ENCODE measurements around the gene STAC2.
"Not testable (repeated sequence)": the region's sequence is repeated elsewhere in the genome, so short reads cannot be mapped to it uniquely, and the experiment has no call there.

Gene STAC2, protein sequence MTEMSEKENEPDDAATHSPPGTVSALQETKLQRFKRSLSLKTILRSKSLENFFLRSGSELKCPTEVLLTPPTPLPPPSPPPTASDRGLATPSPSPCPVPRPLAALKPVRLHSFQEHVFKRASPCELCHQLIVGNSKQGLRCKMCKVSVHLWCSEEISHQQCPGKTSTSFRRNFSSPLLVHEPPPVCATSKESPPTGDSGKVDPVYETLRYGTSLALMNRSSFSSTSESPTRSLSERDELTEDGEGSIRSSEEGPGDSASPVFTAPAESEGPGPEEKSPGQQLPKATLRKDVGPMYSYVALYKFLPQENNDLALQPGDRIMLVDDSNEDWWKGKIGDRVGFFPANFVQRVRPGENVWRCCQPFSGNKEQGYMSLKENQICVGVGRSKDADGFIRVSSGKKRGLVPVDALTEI

DNA sequence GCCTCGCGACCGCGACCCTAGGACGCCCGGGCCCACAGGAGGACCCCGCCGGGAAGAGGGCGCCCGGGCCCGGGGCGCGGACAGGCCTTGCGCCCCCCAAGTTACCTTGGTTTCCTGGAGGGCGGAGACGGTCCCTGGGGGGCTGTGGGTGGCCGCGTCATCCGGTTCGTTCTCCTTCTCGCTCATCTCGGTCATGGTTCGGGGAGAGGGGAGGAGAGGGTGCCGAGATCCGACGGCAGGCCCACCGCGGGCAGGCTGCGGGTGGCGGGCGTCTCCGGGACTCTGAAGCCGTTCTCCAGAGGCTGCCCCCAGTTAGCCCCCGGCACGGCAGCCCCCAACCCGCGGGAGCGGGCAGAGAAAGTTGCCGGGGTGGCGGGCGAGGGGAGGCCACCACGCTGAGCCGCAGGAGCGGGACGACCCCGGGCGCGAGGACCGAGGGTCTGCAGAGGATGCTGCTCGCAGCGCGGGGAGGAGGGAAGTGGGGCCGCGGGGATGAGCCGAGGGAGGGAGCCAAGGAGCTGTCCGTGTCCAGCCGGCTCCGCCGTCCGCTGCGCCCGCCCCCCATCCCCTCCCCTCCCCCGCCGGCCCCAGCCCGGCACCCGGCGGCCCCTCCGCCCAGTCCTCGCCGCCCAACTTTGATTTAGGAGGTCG is at the start of gene STAC2:
Gene STAC2 (minus strand): TSS at position 638 of the 651 bp plus-strand sequence. CDS start 443 bp downstream, at position 195.
- in situ Hi-C loops (cut with HindIII; ENCODE audit: low sequenced_read_pairs), result no loop called here

DNA sequence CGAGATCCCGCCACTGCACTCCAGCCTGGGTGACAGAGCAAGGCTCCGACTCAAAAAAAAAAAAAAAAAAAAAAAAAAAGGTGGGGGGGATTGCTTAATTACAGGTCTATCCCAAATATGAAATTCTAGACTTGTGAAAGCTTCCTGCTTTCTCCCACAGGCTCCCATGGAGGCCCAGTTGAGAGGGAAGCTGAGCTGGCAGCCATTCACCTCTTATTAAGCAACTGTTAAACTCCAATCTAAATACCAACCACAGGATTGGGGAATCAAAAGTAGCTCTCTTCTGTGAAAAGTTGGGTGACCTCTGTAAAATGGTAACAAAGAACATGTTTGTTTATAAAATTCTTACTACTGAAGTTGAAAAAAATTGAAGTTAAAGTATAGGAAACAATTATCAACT is 45.8 kb upstream of the STAC2 start:
- in situ Hi-C loops (cut with HindIII; ENCODE audit: low sequenced_read_pairs), result no loop called here

DNA sequence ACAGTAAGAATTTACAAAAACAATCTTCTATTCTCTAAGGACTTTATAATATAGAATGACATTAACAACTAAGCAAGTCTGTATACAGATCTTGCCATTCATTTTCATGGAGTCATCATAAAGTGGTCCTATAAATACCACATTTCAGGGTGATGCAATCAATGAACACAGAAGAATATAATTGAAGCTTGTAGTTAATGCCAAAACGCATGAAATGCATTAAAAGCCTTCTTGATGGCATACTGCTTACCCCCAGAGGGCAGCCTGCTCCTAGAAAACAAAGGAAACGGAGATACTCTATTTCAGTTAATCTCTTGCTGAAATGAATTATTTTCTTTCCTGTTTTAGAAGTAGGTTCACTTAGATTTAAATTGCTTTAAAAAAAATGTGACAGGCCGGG is 45.2 kb upstream of the STAC2 start:
- in situ Hi-C loops (cut with HindIII; ENCODE audit: low sequenced_read_pairs), result no loop called here

DNA sequence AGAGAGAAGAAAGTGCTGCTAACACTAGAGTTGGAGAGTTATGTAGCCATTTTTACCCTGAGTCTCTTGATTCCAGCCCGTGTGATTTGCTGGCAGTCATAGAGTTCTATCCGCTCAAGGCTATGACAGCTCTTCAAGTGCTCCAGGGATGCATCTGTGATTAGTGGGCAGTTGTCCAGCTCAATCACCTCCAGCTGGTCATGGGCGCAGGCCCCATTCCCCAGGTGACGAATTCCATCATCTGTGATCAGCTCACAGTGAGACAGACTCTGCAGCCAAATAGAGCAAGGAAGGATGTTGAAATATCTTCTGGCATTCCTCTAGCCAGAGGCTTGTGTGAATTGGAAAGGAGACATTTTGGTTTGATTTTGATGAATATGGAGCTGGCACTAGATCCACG is 38.4 kb upstream of the STAC2 start:
- in situ Hi-C loops (cut with HindIII; ENCODE audit: low sequenced_read_pairs), result no loop called here

DNA sequence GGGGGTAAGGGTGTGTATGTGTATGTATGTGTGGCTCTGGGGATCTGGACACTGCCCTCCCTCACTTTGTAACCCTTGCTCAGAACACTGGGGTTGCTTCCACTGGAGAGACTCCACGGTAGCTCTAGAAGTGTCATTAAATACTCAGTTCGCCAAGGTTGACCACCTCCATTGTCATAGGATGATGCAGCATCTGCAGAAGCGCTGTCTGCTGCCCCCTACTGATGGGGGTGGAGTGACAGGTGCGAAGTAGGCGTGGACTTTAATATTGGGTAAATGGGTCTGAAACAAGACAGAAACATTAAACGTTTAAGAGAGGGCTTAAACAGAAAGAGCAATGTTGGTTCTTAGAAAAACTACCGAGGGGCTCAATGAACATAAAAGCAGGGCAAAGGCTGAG is 35.5 kb upstream of the STAC2 start:
- in situ Hi-C loops (cut with HindIII; ENCODE audit: low sequenced_read_pairs), result no loop called here

DNA sequence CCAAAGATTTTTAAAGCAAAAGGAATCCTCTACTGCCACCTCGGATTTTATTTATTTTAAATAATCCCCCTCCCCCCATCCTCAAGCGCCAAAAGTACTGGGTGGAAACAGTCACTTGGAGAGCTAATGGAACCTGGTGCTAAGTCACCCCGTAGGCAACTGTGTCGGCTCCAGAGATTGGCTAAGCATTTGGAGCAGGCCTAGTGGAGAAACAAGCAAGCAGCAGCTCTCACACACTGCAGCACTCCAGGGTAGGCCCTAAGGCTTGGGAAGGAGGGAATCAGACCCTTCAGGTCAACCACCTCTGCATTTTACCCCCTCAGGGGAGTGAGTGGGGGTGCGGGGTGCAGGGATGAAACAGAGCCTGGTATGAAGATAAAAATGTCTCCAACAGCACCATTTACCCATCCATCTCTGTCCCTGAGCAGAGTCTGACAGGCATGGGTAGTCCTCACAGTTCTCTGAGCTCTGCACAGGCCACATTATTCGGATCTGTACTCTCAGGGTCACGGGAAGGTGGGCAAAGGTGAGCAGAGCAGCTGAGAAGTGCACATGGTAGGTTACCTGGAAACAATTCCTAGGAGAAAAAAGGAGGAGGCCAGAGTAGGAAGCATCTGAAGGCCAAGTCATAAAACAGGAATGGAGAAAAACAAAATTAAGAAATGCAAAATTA is 27.2 kb upstream of the STAC2 start:
- in situ Hi-C loops (cut with HindIII; ENCODE audit: low sequenced_read_pairs), result no loop called here

DNA sequence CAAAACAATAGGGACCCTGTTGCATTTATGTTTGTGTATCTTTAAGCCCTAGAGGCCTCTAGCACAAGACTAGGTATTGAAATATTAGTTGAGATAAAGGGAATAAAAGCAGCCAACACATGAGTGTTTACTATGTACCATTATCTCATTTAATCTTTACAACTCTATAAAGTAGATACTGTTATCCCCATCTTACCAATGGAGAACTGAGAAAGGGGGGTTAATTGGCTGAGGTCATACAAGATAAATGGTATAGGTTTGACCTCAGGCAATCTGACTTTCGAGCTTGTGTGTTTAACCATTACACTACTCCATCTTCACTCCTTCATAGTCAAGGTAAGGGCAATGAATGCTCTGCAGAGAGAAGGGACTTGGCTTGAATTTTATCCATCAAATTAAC is 26.3 kb upstream of the STAC2 start:
- in situ Hi-C loops (cut with HindIII; ENCODE audit: low sequenced_read_pairs), result no loop called here

DNA sequence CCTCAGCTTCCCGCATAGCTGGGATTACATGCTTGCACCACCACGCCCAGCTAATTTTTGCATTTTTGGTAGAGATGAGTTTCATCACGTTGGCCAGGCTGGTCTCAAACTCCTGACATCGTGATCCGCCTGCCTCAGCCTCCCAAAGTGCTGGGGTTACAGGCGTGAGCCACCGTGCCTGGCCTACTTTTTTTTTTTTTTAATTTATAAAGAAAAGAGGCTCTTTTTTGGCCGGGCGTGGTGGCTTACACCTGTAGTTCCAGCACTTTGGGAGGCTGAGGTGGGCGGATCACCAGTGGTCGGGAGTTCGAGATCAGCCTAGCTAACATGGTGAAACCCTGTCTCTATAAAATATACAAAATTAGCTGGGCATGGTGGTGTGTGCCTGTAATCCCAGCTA is 24.3 kb upstream of the STAC2 start:
- in situ Hi-C loops (cut with HindIII; ENCODE audit: low sequenced_read_pairs), result not testable (repeated sequence)

DNA sequence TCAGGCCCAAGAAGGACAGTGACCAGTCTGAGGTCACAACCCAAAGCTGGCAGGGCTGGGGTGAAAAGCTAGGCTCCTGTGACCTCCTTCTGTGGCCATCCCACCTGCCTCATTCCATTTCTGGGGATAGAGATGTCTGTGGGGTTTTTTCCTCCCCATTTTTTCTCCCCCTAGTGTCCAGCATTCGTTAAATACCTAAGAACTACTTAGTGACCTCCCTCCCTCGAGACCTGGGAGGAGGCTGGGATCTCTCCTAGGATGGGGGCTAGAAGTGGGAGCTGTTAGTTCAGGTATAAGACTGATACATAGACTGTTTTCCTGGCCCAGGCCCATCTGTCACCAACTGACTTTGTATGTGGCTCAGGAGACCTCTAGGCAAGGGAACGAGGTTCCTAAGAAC is 20.5 kb upstream of the STAC2 start:
- in situ Hi-C loops (cut with HindIII; ENCODE audit: low sequenced_read_pairs), result loop anchor here (5.0 kb wide), 1 partner anchor 49 kb away; the partner anchor contains the start of gene CACNB1

DNA sequence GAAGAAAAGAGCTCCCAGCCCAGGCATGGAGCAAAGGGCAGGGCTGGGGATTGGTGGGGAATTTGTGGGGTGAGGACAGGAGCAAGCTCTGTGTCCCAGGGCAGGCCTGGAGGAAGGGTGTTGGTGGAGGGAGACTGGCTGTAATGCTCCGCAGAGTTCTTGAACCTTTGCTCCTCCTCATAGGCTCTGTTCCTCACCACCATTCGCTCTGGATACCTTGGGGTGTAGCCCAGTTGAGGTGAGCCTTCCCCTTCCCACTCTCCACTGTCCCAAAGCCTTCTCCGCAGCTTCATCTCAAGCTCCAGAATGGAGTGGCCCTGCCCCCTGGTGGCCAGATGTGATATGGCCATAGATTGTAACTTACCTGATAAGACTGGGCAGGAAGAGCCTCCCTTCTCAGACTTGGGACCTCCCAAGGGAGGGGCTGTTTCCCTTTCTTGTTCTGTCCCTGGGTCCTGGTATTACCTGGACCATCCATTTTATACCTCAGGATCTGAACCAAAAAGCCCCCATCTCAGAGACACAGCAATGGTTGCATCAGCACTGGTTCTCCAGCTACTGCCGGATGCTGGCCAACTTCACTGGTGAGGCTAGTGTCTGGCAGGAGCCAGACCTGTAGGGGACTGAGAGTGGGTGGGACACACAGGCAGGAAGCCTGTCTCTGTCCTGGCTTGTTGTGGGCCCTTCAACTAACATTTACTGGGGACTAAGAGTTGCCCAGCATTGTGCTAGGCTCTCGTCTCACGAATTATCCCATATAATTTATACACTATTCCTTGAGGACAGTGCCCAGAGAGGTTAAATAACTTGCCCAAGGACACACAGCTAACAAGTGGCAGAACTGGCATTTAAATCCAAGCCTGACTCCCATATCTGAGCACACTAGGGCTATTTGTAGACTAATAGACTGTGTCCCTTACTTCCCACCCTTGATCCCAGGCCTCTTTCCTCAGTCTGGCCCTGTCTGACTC is 19.1 kb upstream of the STAC2 start:
- in situ Hi-C loops (cut with HindIII; ENCODE audit: low sequenced_read_pairs), result loop anchor here (5.0 kb wide), 1 partner anchor 48 kb away; the partner anchor contains the start of gene CACNB1

DNA sequence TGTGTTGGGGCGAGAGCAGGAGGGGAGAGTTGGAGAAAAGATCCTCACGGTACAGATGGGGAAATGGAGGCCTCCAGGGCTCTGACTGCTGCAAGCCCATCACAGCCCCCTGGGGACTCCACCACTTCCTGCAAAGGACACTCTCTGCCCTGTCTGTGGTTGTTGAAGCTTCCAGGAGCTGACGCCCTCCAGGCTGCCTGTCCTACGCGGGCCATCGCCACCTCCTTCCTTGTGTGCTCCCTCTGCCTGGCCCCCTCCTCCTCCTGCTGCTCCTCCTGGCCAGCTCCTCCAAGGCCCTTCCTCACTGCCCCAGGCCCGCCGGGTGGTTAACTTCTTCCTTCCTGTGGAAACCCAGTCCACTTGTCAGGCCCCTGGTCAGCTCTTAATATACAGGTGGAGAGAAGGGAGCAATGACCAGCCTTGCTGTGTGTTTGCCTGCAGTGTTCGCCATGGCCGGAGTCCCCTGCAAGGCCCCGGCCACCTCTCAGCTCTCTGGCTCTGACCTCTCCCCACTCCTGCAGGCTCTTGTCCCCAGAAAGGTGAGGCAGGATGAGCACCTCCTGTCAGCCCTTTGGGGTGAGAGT is 18.4 kb upstream of the STAC2 start:
- in situ Hi-C loops (cut with HindIII; ENCODE audit: low sequenced_read_pairs), result no loop called here

DNA sequence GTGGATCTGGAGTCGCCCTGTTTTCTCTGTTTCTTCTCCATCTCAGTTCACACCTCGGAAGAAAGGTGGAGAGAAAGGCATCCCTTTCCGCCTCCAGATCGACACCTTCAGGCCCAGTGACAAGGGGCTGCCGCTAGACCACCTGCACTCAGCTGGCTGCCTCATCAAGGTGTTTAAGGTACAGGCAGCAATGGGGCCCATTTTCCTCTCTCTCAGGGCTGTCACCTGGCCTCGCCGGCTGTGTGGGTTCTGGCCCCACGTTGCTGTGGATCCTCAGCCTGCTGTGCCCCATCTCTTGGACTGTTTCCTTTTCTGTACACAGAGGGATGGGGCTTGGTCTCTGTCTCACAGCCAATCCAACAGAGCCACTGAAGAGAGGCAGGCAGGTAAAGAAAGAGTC is 17.4 kb upstream of the STAC2 start:
- in situ Hi-C loops (cut with HindIII; ENCODE audit: low sequenced_read_pairs), result no loop called here

DNA sequence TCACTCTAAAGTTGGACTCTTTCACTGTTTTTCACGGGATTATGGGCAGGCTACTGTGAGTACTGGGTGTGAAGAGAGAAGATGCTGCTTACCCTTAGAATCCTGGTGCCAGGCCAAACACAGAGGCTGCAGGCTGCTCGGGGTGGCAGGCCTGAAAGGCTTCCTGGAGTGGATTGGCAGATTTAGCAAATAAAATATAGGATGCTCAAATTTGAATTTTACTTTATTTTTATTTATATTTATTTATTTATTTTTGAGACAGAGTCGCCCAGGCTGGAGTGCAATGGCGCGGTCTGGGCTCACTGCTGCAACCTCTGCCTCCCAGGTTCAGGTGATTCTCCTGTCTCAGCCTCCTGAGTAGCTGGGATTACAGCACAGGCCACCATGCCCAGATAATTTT is 14.9 kb upstream of the STAC2 start:
- in situ Hi-C loops (cut with HindIII; ENCODE audit: low sequenced_read_pairs), result no loop called here

DNA sequence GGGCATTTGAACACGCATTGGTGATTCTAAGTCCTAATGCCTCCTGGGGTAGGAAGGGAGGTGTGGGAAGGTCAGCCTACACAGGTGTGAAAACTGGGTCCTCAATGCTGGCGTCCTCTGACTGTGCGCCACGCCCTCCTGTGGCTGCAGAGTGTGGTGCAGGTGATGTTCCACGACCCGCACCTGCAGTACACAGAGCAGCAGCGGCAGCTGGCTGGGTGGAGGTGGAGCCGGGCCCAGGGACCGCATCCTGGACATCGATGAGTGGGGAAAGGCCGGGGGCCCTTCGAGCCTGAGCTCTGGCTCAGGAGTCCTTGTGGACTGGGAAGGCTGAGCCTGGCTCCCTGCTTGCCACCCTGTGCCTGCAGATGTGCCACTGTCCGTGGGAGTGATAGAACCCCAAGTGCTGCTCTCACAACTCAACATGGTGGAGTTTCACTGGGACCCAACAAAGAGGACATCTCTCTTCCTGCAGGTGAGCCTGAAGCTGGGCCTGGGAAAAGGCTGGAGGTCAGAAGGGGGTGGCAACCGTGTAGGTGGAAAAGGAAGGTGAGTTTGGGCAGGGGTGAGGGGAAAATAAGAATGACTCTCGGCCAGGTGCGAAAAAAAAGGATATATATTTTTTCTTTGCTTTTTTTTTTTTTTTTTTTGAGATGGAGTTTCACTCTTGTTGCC is 14.0 kb upstream of the STAC2 start:
- in situ Hi-C loops (cut with HindIII; ENCODE audit: low sequenced_read_pairs), result no loop called here

DNA sequence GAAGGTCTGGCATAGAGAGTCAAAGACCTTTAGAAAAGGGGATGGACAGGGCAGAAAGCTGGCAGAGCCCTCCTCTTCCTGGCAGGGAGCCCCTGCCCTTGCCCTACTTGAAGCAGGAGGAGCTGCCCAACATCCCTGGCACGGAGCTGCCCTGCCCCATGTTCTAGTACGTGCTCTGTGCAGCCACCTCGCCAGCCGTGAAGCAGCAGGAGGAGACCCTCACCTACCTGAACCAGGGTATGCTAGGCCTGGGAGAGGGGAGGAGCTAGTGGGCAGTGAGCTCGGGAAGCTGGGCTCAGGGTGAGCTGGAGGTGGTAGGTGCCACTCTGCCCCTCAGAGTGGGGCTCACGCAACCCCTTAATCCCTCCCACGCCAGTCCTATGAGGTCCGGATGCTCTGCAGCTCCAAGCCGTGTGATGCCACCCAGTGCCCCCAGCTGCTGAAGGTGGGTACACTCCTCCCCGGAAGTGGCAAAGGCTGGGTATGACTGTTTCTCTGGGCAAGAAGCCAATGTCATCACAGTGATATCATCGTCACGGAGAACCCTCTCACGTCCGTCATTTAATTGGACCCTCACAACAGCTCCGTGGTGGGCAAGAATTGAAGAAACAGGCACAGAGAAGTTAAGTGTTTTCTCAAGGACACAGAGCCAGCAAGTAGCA is 12.7 kb upstream of the STAC2 start:
- in situ Hi-C loops (cut with HindIII; ENCODE audit: low sequenced_read_pairs), result no loop called here

DNA sequence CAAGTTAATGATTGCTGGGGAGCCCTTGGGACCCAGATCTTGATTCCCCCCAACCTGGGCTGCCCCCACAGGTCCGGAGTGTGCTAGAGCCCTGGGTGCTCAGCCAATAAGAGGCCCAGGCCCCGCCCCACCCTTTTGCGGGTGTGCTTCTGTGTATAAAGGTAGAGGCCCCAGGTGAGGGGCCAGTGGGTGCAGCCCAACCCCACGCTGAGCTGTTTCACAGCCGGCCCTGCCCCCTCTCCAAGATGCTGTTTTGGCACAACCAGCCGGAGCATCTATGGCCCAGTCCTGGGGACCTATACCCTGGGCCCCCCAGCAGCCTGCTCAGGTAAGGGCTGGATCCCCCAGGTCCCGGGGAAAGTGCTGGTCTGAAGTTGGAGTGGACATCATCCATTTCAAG is 11.8 kb upstream of the STAC2 start:
- in situ Hi-C loops (cut with HindIII; ENCODE audit: low sequenced_read_pairs), result no loop called here

DNA sequence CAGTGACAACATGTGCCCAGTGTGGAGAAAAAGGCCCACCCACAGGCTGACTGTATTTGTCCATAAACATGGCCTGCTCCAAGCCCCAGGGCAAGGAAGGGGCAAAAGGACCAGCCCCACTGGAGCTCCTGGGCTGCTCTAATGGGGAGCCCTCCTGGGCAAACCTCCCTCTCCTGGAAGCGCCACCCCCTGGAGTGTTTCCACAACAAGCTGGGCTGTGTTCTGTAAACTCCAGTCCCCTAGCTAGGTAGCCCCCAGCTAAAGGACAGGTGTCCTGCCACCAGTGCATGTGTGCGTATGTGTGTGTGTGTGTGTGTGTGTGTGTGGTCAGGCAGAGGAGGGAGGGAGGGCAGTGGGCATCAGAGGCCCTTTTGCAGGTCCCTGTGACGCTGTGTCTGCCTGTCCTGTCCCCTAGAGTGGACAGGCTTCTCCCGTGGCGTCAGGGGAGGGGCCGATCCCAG is 11.3 kb upstream of the STAC2 start:
- in situ Hi-C loops (cut with HindIII; ENCODE audit: low sequenced_read_pairs), result no loop called here

DNA sequence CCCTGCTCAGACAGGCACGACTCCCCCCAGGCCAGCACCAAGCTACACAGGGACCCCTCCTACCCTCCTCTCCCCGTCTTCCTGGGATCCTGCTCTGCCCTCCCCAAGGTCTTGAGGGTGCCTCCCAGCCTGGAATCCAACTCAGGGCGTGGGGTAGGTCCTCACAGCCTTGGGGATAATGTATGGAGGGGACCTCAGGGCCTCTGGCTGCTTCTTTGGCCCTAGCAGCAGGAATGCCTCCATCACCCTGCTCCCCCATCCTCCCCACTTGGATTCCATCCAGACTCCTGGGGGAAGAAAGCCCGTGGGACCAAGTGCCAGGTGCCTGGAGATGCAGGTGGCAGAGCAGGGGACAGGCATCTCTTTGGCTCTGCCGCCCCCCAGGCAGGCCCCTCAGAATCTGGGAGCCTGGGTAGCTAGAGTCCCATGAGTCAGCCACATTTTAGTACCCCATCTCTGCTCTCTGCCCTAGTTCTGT is 10.7 kb upstream of the STAC2 start:
- in situ Hi-C loops (cut with HindIII; ENCODE audit: low sequenced_read_pairs), result no loop called here
